ENCODE data around the gene PRDM16.

Gene PRDM16

GRCh38 chr1:3390291-3390690 lies 321.3 kb downstream of the PRDM16 start:
- TF ChIP-seq CTCF (IDR thresholded peaks at IDR 0.05; ENCODE audit: insufficient read depth, missing control alignments) = no peak
- DNase-seq (ENCODE audit: insufficient read length, low spot score) = no peak
- FAIRE-seq = no peak

DNA sequence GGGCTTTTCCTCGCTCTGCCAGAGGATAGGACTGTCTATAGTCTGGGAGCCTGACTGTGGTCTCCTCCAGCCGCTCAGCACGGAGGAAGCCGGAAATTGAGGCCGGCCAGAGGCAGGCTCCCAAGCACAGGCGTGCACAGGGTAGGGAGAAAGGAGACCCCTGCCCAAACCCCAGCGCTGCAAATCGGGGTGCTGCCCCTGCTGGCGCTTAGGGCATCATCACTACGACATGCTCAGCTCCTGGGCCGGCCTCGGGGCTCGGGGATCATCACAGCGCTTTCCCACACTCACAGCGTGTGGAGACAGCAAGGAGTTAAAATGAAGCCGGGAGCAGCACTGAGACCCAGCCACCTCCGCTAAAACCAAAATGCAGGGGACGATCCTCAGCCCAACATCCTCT lies 322.7 kb downstream of the PRDM16 start:
- FAIRE-seq (no peak), DNase-seq (ENCODE audit: insufficient read length, low spot score) (no peak)
- TF ChIP-seq CTCF (IDR thresholded peaks at IDR 0.05; ENCODE audit: insufficient read depth, missing control alignments) = no peak

DNA sequence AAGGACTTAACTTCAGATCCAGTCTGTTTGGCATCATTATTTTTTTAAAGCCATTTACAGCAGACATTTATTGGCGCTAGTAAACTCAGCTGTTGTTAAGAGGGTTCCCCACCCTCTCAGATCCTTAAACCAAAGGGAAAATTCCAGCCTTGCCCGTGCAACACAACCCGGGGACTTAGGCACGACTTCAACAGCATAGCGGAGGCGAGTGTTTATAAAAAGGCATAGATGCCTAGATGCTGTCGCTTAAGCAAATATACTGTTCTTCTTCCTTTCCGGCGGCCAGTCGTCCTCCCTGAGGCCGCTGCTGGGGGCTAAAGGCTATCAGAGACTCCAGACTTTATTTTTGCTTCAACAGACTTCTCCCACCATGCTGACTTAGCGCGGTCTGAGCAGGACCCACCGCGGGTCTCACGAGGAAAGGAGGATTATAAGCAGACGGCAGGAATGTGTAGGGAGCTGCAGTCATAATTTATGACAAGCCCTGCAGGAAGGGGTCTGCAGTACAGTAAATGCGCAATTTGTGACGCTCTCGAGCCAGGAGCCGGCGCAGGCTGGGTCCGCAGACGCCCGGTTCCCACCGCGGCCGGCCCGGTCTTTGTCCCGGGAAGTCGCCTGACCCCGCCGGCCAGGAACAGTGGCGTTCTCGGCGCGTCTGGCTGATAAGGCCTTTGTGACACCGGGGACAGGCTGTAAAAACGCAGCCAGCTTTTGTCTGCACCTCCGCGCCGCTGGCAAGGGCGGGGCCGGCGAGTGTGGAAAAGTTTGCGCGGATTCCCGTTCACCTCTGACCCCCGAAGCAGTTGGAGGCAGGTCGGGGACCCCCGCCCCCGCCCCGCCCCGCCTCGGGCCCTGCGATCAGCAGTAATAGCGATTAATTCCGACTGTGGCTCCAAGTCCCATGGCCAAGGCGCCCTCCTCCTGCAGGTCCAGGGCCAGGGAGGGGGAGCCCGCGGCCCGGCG lies 324.3 kb downstream of the PRDM16 start:
- no peak for FAIRE-seq
- TF ChIP-seq CTCF (IDR thresholded peaks at IDR 0.05; ENCODE audit: insufficient read depth, missing control alignments) = no peak
- no peak for DNase-seq (ENCODE audit: insufficient read length, low spot score)

DNA sequence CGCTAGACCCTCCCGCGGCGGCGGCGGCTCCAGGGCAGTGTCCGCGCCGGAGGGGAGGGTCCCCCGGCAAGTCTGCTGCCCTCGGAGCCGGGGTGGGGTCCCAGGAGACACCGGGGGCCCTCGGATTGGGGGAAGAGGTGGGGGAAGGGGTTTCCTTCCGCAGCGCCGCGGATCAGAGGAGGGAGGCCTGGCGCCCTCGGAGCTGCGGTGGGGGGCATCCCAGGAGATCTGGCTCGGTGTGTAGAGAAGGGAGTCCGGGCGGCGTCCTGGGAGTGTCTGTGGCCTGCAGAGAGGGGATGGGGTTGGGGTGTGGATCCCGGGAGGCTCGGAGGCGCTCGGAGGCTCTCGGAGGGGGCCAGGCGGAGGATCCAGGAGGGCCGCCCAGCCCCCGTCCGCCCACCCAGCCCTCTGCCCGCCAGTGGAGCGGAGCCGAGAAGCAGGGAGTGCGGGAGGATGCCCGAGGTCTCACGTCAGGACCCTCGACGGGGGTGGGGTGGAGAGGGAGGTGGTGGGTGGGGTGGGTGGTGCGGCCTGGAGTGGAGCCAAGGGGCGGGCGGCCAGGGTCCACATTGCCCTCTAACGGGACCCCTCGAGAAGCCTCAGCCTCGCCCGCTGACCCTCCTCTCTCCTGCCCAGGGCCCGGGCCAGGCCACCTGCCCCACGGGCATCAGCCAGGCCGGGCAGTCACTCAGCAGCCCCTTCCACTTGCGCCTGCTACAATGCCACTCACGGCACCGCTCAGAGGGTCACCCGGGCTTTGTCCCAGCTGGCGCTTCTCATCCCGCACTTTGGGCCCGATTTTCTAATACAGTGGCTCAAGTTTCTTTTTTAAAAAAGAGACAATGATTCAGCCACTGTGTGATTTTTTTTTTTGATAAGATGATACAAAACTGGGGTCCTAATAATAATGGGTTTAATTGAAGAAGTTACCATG lies 325.3 kb downstream of the PRDM16 start:
- no peak for DNase-seq (ENCODE audit: insufficient read length, low spot score)
- no peak for FAIRE-seq
- no peak for TF ChIP-seq CTCF (IDR thresholded peaks at IDR 0.05; ENCODE audit: insufficient read depth, missing control alignments)

DNA sequence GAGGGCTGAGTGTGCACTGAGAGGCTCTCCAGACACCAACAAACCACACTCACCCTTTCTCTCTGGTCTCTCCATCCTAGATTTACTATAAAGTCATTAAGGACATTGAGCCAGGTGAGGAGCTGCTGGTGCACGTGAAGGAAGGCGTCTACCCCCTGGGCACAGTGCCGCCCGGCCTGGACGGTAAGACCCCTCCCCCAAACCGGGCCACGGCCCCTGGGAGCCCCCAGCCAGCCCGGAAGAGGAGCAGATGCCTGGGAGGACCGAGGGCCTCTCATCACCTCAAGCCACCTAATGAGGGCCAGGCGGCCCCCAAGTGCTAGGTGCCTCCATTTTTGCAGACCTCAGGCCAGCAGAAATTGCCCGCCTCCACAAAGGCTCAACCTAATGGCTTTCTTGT lies 327.4 kb downstream of the PRDM16 start:
- FAIRE-seq (no peak), DNase-seq (ENCODE audit: insufficient read length, low spot score) (no peak)
- TF ChIP-seq CTCF (IDR thresholded peaks at IDR 0.05; ENCODE audit: insufficient read depth, missing control alignments) = no peak

GRCh38 chr1:3397311-3397710 lies 328.3 kb downstream of the PRDM16 start:
- TF ChIP-seq CTCF (IDR thresholded peaks at IDR 0.05; ENCODE audit: insufficient read depth, missing control alignments) = no peak
- FAIRE-seq (no peak), DNase-seq (ENCODE audit: insufficient read length, low spot score) (no peak)
